ENCODE data around the gene REM1. TPM values are rescaled to one million over a fixed set of nuclear protein-coding genes. Genes with fewer than 3 reads are reported as not detected.
A peak's percentile ranks its signal among the peaks of the same experiment; 100 is the strongest.
"Not testable (repeated sequence)": the region's sequence is repeated elsewhere in the genome, so short reads cannot be mapped to it uniquely, and the experiment has no call there.

REM1 gene
- total RNA-seq, 4 donors from 2014 or later = 0.80 to 1.8 (median 1.3) TPM; not detected in 1

DNA sequence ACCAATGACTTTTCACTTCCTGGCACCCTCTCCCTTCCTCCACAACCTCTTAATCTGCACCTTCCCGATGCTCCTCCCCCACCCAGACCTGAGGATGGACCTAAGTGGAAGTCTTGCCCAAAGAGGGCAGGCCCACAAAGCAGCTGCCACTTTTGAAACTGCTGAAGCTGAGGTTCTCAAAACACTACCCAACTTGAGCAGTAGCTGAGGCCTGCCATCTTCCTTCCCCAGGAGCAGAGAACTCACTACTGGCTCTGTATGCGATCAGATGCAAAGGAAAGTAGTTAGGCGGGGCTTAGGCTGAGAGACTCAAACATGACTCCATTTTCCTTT is 40.7 kb downstream of the REM1 start:
- intact Hi-C loops (cut with DNase I; ENCODE audit: low total_unique reads) = no loop called here
- DNase-seq = peak; percentile 26
- peak overlapping the region in 3 of 4 donors; percentile 61 to 86 (median 74) for H3K4me3 ChIP-seq
- 45 to 77% methylated on average over 1 to 3 of the region's 3 CpGs for WGBS, 2 donors (ENCODE audit: low coverage in 1 of 2)
- peak overlapping the region in 3 of 4 donors; percentile 80 to 86 (median 83) for H3K27ac ChIP-seq
- no peaks in the 10 kb centered on the region for H3K27me3 ChIP-seq
- in situ Hi-C loops (cut with MboI; ENCODE audit: low pct_ligation_motif_present in 1 of 4, low pct_unique_long_range_greater_than_20kb in 1 of 4, low sequenced_read_pairs in 3 of 4) = no loop called here
- no peak for TF ChIP-seq POLR2A (IDR thresholded peaks at IDR 0.05)
- TF ChIP-seq EP300 (IDR thresholded peaks at IDR 0.05; ENCODE audit: low read depth) = no peak
- TF ChIP-seq POLR2AphosphoS5 (IDR thresholded peaks at IDR 0.05) = no peak
- TF ChIP-seq CTCF (IDR thresholded peaks at IDR 0.05) = no peak
- H3K9me3 ChIP-seq = no peaks in the 10 kb centered on the region
- no peaks in the 10 kb centered on the region for H3K36me3 ChIP-seq
- peaks cover 17 to 37% (median 32%) of the 10 kb centered on the region in 4 donors for H3K4me1 ChIP-seq

DNA sequence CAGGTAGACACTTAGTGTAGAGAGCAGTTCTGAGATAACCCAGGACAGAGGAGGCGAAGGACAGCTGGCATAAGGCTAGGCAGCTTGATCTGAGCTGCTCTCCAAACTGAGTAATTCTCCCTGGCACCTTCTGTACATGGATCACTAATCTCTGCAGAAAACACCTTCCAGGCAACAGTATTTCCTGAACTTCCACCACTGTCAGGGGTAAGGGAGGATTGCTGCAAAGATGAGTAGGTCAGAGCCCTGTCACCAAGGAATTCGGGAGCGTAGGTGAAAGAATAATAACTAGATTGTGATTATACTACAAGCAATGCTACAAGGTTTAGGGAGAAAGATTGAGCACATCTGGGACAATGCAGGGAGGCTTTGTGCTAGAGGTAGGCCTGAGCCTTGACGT is 41.1 kb downstream of the REM1 start:
- peaks cover 17 to 37% (median 32%) of the 10 kb centered on the region in 4 donors for H3K4me1 ChIP-seq
- in situ Hi-C loops (cut with MboI; ENCODE audit: low pct_ligation_motif_present in 1 of 4, low pct_unique_long_range_greater_than_20kb in 1 of 4, low sequenced_read_pairs in 3 of 4) (no loop called here), intact Hi-C loops (cut with DNase I; ENCODE audit: low total_unique reads) (no loop called here)
- DNase-seq = no peak
- H3K27ac ChIP-seq = no peak overlapping the region
- WGBS, 2 donors (ENCODE audit: low coverage in 1 of 2) = 90 to 93% methylated on average over 4 of the region's 4 CpGs
- TF ChIP-seq POLR2AphosphoS5 (IDR thresholded peaks at IDR 0.05) (no peak), CTCF (IDR thresholded peaks at IDR 0.05) (no peak), POLR2A (IDR thresholded peaks at IDR 0.05) (no peak), EP300 (IDR thresholded peaks at IDR 0.05; ENCODE audit: low read depth) (no peak)
- peaks cover 0 to 3% (median 0%) of the 10 kb centered on the region in 4 donors for H3K36me3 ChIP-seq
- H3K27me3 ChIP-seq = no peaks in the 10 kb centered on the region
- no peaks in the 10 kb centered on the region for H3K9me3 ChIP-seq
- peak overlapping the region in 1 of 4 donors; percentile 74 for H3K4me3 ChIP-seq

DNA sequence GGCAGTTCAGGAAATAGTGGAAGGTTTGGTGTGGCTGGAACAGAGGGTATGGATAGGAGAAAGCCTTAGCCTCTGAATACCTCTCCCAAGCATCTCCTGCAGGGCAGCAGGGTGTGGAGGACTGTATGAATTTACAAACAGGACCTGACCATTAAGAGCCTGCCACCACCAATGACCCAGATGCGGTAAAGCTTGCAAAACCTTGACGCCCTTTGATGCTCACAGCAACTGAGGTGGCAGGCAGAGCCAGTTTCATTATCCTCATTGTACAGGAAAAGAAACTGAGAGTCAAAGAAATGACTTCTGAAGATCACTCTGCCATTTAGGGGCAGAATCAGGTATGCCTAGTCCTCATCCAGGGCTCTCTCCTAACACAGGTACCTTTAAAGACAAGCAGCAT is 41.6 kb downstream of the REM1 start:
- intact Hi-C loops (cut with DNase I; ENCODE audit: low total_unique reads) = no loop called here
- DNase-seq = no peak
- in situ Hi-C loops (cut with MboI; ENCODE audit: low pct_ligation_motif_present in 1 of 4, low pct_unique_long_range_greater_than_20kb in 1 of 4, low sequenced_read_pairs in 3 of 4) = no loop called here
- Histone ChIP-seq H3K4me3 (no peak overlapping the region), H3K27me3 (no peaks in the 10 kb centered on the region), H3K27ac (peak overlapping the region in 1 of 4 donors; percentile 5), H3K36me3 (peaks cover 0 to 6% (median 0%) of the 10 kb centered on the region in 4 donors), H3K4me1 (peaks cover 17 to 37% (median 32%) of the 10 kb centered on the region in 4 donors), H3K9me3 (no peaks in the 10 kb centered on the region)
- 77% methylated on average over 2 of the region's 2 CpGs; no CpG with 5 or more reads in 1 of the 2 donors for WGBS, 2 donors (ENCODE audit: low coverage in 1 of 2)
- TF ChIP-seq EP300 (IDR thresholded peaks at IDR 0.05; ENCODE audit: low read depth) (no peak), POLR2A (IDR thresholded peaks at IDR 0.05) (no peak), CTCF (IDR thresholded peaks at IDR 0.05) (no peak), POLR2AphosphoS5 (IDR thresholded peaks at IDR 0.05) (no peak)

GRCh38 chr20:31517373-31517772 is 42.3 kb downstream of the REM1 start:
- 61 to 71% methylated on average over 1 to 4 of the region's 4 CpGs for WGBS, 2 donors (ENCODE audit: low coverage in 1 of 2)
- H3K36me3 ChIP-seq = peaks cover 0 to 6% (median 0%) of the 10 kb centered on the region in 4 donors
- DNase-seq = peak; percentile 40
- H3K9me3 ChIP-seq = no peaks in the 10 kb centered on the region
- H3K4me3 ChIP-seq = no peak overlapping the region
- intact Hi-C loops (cut with DNase I; ENCODE audit: low total_unique reads) = no loop called here
- H3K27me3 ChIP-seq = no peaks in the 10 kb centered on the region
- H3K27ac ChIP-seq = peak overlapping the region in 1 of 4 donors; percentile 18
- H3K4me1 ChIP-seq = peaks cover 17 to 38% (median 34%) of the 10 kb centered on the region in 4 donors
- in situ Hi-C loops (cut with MboI; ENCODE audit: low pct_ligation_motif_present in 1 of 4, low pct_unique_long_range_greater_than_20kb in 1 of 4, low sequenced_read_pairs in 3 of 4) = no loop called here
- no peak for TF ChIP-seq POLR2AphosphoS5 (IDR thresholded peaks at IDR 0.05)
- TF ChIP-seq CTCF (IDR thresholded peaks at IDR 0.05) = no peak
- no peak for TF ChIP-seq EP300 (IDR thresholded peaks at IDR 0.05; ENCODE audit: low read depth)
- no peak for TF ChIP-seq POLR2A (IDR thresholded peaks at IDR 0.05)

GRCh38 chr20:31521267-31521666 is 46.2 kb downstream of the REM1 start:
- intact Hi-C loops (cut with DNase I; ENCODE audit: low total_unique reads); H3K9me3 ChIP-seq; in situ Hi-C loops (cut with MboI; ENCODE audit: low pct_ligation_motif_present in 1 of 4, low pct_unique_long_range_greater_than_20kb in 1 of 4, low sequenced_read_pairs in 3 of 4); H3K4me3 ChIP-seq; H3K36me3 ChIP-seq; H3K27me3 ChIP-seq; H3K27ac ChIP-seq; DNase-seq: not testable (repeated sequence)
- peaks cover 13 to 30% (median 18%) of the 10 kb centered on the region in 4 donors for H3K4me1 ChIP-seq
- WGBS, 2 donors (ENCODE audit: low coverage in 1 of 2) = 86 to 90% methylated on average over 1 to 7 of the region's 7 CpGs

Data from transverse colon (tissue), 4 donors.